HEK293T (cell line): Measurements from ENCODE around the gene FBLN2.

Experiments used
- CTCF ChIA-PET: fragments of 350-600 bp; formaldehyde crosslinking; extraction: SDS; loops from one replicate; lab custom pipeline; 2021; ENCODE audit warnings: antibody characterized with exemption, inconsistent platforms; lab: Yijun Ruan, JAX
- POLR2A ChIA-PET: fragments of 350-600 bp; formaldehyde crosslinking; extraction: SDS; loops from one replicate; lab custom pipeline; 2020; ENCODE audit warnings: antibody characterized with exemption, inconsistent platforms; lab: Yijun Ruan, JAX
- DNase-seq: peaks from one replicate; pipeline ENCODE4 v3.0.0; 2012; ENCODE audit warnings: mixed read lengths; ENCODE audit errors: extremely low spot score
- ARNT ChIP-seq: fragments of 450-650 bp; IDR thresholded peaks from 2 replicates; pipeline ENCODE4 v1.6.1; 2017; ENCODE audit warnings: mild to moderate bottlenecking
- BHLHE40 ChIP-seq: fragments of 450-650 bp; IDR thresholded peaks from 2 replicates; pipeline ENCODE4 v1.6.1; 2016; ENCODE audit warnings: mild to moderate bottlenecking, moderate library complexity, borderline replicate concordance
- CTBP1 ChIP-seq: fragments of 450-650 bp; IDR thresholded peaks from 2 replicates; pipeline ENCODE4 v1.6.1; 2016; ENCODE audit warnings: borderline replicate concordance
- ELF4 ChIP-seq: fragments of 450-650 bp; IDR thresholded peaks from 2 replicates; pipeline ENCODE4 v1.6.1; 2017; ENCODE audit warnings: antibody characterized with exemption
- FOXA1 ChIP-seq: fragments of 450-650 bp; IDR thresholded peaks from 2 replicates; pipeline ENCODE4 v1.6.1; 2016; ENCODE audit warnings: mild to moderate bottlenecking
- FOXK2 ChIP-seq: fragments of 450-650 bp; IDR thresholded peaks from 2 replicates; pipeline ENCODE4 v1.6.1; 2016; ENCODE audit warnings: mild to moderate bottlenecking
- FOXM1 ChIP-seq: fragments of 450-650 bp; IDR thresholded peaks from 2 replicates; pipeline ENCODE4 v1.6.1; 2017; ENCODE audit warnings: mild to moderate bottlenecking, borderline replicate concordance
- HDGF ChIP-seq: fragments of 450-650 bp; IDR thresholded peaks from 2 replicates; pipeline ENCODE4 v1.6.1; 2017; ENCODE audit warnings: antibody characterized with exemption, borderline replicate concordance
- L3MBTL2 ChIP-seq: fragments of 450-650 bp; conservative IDR thresholded peaks from 2 replicates; pipeline ENCODE4 v1.6.1; 2016; ENCODE audit warnings: mild to moderate bottlenecking
- LEF1 ChIP-seq: fragments of 450-650 bp; IDR thresholded peaks from 2 replicates; pipeline ENCODE4 v1.6.1; 2017; ENCODE audit warnings: mild to moderate bottlenecking, borderline replicate concordance
- NFRKB ChIP-seq: fragments of 450-650 bp; IDR thresholded peaks from 2 replicates; pipeline ENCODE4 v1.6.1; 2016; ENCODE audit warnings: mild to moderate bottlenecking, moderate library complexity
- SP1 ChIP-seq: fragments of 450-650 bp; IDR thresholded peaks from 2 replicates; pipeline ENCODE4 v1.6.1; 2017
- SUZ12 ChIP-seq: fragments of 450-650 bp; IDR thresholded peaks from 2 replicates; pipeline ENCODE4 v1.6.1; 2016; ENCODE audit warnings: mild to moderate bottlenecking
- TARDBP ChIP-seq: fragments of 450-650 bp; IDR thresholded peaks from 2 replicates; pipeline ENCODE4 v1.6.1; 2016
- ZNF384 ChIP-seq: fragments of 450-650 bp; IDR thresholded peaks from 2 replicates; pipeline ENCODE4 v1.6.1; 2016
- TF ChIP-seq, protein P1 (sequence below): fragments of 450-650 bp; IDR thresholded peaks from 2 replicates; pipeline ENCODE4 v1.6.1; 2016

Gene FBLN2

DNA sequence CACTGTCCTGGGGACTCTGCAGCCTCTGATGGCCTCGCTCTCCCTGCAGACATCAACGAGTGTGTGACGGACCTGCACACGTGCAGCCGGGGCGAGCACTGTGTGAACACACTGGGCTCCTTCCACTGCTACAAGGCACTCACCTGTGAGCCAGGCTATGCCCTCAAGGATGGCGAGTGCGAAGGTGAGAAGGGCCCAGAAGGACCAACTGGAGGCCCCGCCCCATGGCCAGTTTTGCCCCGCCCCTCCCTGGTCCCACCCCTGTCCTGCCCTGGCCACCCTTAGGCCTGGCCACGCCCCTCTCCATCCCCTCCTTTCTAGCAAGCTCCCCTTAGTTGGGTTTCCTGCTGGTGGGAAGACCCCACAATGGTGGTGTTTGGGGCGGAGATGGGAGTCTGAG lies 77.5 kb downstream of the FBLN2 start:
- ChIA-PET CTCF (no interaction called here), POLR2A (no interaction called here)
- no peak for DNase-seq
- TF ChIP-seq FOXA1 (no peak), LEF1 (no peak), FOXK2 (no peak), SP1 (no peak), ZNF384 (no peak), BHLHE40 (no peak), L3MBTL2 (no peak)

DNA sequence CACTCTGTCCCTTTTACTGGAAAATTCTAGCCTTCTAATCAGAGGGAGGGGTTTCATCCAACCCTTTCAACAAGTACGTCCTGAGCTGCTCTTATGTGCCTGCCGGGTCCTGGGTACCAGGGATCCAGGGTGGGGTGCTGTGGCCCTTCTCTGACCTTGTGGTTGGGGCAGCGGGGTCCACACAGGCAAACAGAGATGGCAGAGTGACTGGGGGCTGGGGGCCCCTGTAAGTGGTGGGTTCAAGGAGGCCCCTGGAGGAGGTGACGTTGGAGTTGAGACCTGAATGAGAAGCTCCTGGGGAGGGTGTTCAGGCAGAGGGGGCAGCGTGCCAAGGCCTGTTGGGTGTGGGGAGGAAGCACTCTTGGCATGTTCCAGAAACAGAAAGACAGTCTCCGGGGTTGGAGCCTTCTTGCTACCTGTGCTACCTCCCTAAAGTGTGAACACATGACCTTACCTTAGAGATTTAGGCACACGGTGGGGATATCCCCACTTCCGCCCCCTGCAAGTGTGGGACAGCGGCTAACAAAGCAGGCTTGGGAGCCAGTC lies 78.1 kb downstream of the FBLN2 start:
- TF ChIP-seq BHLHE40 (no peak), FOXA1 (no peak), ARNT (no peak), FOXK2 (no peak), SP1 (no peak), ZNF384 (no peak), ELF4 (no peak), L3MBTL2 (no peak), FOXM1 (no peak)
- ChIA-PET POLR2A (no interaction called here), CTCF (no interaction called here)
- no peak for DNase-seq

DNA sequence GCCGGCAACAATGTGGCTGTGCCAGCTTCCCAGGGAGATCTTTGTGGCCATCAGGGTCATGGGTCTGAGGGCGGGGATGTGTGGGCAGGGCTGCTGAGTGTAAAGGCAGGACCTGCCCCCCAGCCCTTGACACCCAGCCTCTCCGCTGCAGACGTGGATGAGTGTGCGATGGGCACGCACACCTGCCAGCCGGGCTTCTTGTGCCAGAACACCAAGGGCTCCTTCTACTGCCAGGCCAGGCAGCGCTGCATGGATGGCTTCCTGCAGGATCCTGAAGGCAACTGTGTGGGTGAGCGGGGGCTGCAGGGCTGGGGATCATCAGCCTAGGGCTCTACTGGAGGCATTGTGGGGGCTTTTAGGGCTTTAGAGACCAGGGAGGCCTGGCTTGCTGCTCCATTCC lies 78.8 kb downstream of the FBLN2 start:
- no peak for TF ChIP-seq FOXK2
- no peak for TF ChIP-seq SP1
- no peak for TF ChIP-seq FOXA1
- CTCF ChIA-PET = interaction anchor here (1.0 kb wide), 1 partner anchor 134 kb away, joined by 3 read pairs; no protein-coding TSS in a partner anchor
- DNase-seq = no peak
- POLR2A ChIA-PET = no interaction called here

DNA sequence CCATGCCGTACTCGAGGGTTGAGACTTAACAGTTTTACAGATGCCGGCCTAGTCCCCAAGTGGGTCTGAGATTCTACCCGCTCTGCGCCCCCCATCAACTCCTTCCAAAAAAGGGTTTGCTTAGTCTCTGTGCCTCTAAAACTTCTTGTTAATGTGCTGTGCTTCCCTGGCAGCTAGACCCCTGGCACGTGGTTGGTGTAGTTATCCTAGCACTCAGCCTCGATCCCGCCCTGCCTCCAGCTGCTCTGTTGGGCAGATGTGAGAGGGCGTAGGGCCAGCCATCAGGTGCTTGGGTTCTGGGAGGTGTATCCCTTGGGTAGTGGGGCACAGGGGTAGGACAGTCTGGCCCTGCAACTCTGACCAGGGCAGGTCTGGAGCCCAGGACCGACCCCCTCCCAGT lies 79.5 kb downstream of the FBLN2 start:
- ChIA-PET POLR2A (no interaction called here), CTCF (interaction anchor here (1.0 kb wide), 1 partner anchor 134 kb away, joined by 3 read pairs; no protein-coding TSS in a partner anchor)
- DNase-seq = no peak
- TF ChIP-seq CTBP1 = no peak
- TF ChIP-seq ZNF384 = no peak
- TF ChIP-seq ELF4 = no peak
- no peak for TF ChIP-seq NFRKB
- no peak for TF ChIP-seq TARDBP
- no peak for TF ChIP-seq SP1
- no peak for TF ChIP-seq LEF1
- no peak for TF ChIP-seq HDGF
- no peak for TF ChIP-seq FOXM1

DNA sequence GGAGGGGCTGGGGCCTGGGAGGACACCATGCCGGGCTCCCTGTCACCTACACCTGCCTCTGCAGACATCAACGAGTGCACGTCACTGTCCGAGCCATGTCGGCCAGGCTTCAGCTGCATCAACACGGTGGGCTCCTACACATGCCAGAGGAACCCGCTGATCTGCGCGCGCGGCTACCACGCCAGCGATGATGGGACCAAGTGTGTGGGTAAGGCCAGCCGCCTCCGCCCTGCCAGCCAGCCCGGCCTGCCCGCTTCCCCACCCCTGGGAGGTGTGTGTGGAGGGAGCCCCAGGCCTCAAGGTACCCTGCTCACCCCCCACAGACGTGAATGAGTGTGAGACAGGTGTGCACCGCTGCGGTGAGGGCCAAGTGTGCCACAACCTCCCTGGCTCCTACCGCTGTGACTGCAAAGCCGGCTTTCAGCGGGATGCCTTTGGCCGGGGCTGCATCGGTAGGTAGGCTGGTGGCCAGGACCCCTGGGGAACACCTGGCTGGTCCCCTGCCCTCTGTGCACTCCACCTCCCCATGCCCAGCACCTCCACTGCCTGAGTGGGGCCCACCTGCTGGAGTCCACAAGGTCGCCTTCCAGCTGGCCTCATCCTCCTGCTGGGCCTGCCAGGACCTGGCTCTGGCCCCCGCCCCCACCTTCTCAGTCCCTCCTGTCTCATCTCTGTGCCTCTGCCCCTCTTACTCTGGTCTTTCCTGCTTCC lies 80.1 kb downstream of the FBLN2 start:
- no peak for DNase-seq
- ChIA-PET CTCF (no interaction called here), POLR2A (no interaction called here)
- no peak for TF ChIP-seq HDGF
- TF ChIP-seq ZNF384 = no peak
- TF ChIP-seq ARNT = no peak
- TF ChIP-seq, protein P1, sequence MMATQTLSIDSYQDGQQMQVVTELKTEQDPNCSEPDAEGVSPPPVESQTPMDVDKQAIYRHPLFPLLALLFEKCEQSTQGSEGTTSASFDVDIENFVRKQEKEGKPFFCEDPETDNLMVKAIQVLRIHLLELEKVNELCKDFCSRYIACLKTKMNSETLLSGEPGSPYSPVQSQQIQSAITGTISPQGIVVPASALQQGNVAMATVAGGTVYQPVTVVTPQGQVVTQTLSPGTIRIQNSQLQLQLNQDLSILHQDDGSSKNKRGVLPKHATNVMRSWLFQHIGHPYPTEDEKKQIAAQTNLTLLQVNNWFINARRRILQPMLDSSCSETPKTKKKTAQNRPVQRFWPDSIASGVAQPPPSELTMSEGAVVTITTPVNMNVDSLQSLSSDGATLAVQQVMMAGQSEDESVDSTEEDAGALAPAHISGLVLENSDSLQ = no peak
- no peak for TF ChIP-seq SP1
- TF ChIP-seq FOXM1 = no peak
- no peak for TF ChIP-seq SUZ12
- TF ChIP-seq NFRKB = no peak
- no peak for TF ChIP-seq TARDBP

DNA sequence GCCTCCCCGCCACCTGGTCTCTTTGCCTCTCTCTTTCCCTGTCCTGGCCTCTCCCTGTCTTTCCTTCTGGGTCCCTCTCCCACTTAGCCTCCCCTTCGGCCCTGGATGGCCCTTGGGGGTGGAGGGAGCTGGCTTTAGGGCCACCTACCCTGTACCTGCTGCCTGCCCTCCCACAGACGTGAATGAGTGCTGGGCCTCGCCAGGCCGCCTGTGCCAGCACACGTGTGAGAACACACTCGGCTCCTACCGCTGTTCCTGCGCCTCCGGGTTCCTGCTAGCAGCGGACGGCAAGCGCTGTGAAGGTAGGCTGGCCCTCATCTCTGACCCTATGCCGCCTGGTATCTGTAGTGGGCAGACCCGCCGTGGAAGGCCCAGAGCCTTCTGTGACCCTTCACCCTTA lies 80.7 kb downstream of the FBLN2 start:
- POLR2A ChIA-PET = no interaction called here
- TF ChIP-seq NFRKB (no peak), FOXK2 (no peak), BHLHE40 (no peak), ELF4 (no peak), TARDBP (no peak)
- DNase-seq = no peak
- CTCF ChIA-PET = interaction anchor here (0.6 kb wide), 1 partner anchor 70 kb away, joined by 4 read pairs; no protein-coding TSS in a partner anchor

DNA sequence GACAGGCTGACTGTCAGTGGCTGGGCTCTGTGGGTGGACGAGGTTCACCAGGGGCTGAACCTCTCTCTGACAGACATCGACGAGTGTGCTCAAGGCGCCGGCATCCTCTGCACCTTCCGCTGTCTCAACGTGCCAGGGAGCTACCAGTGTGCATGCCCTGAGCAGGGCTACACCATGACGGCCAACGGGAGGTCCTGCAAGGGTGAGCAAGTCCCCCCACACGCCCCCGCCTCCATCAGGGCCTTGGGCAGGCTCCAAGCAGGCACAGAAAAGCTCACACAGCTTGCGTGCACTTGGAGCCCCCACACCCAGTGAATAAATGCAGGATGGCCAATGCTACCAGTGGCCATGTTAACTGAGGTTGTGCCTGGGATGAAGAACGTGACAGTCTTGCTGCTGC lies 82.3 kb downstream of the FBLN2 start:
- CTCF ChIA-PET = interaction anchor here (1.2 kb wide), 1 partner anchor 9 kb away, joined by 3 read pairs; no protein-coding TSS in a partner anchor
- TF ChIP-seq CTBP1 (no peak), SP1 (no peak), HDGF (no peak), NFRKB (no peak), BHLHE40 (no peak), FOXA1 (no peak), L3MBTL2 (no peak), TARDBP (no peak)
- TF ChIP-seq, protein P1 = no peak
- DNase-seq = no peak
- POLR2A ChIA-PET = no interaction called here
